Peyer's patch (tissue), 4 donors: ENCODE results near the gene C16orf96. TPM values are rescaled to one million over a fixed set of nuclear protein-coding genes. Genes with fewer than 3 reads are reported as not detected.

Source experiments
- DNase-seq, 3 donors: peaks; one replicate each; pipeline ENCODE4 v3.0.0-alpha.2; 2017 to 2019
- H3K27ac ChIP-seq, 4 donors: fragments of 200-600 bp; sonication (generic); one replicate each; pipeline ENCODE4 v1.5.1; 2016 to 2019
- H3K27me3 ChIP-seq, 2 donors: fragments of 200-600 bp; sonication (generic); one replicate each; pipeline ENCODE4 v1.5.1; 2019
- H3K36me3 ChIP-seq, 3 donors: fragments of 200-600 bp; sonication (generic); one replicate each; pipeline ENCODE4 v1.5.1; 2016 to 2019
- H3K4me1 ChIP-seq, 4 donors: fragments of 200-600 bp; sonication (generic); one replicate each; pipeline ENCODE4 v1.5.1; 2016 to 2019
- H3K4me3 ChIP-seq, 4 donors: fragments of 200-600 bp; sonication (generic); 1 replicate in 3 of 4; 2 replicates in 1 of 4; pipeline ENCODE4 v1.5.1; 2016 to 2019; ENCODE audit warnings: mild to moderate bottlenecking in 1 of 4
- H3K9me3 ChIP-seq, 4 donors: fragments of 200-600 bp; sonication (generic); one replicate each; pipeline ENCODE4 v1.5.1; 2016 to 2019; ENCODE audit warnings: mild to moderate bottlenecking in 1 of 4
- POLR2A ChIP-seq, 2 donors: fragments of 450-650 bp; IDR thresholded peaks; one replicate each; pipeline ENCODE4 v1.5.1; 2017; ENCODE audit warnings: antibody characterized with exemption in 2 of 2, mild to moderate bottlenecking in 2 of 2, moderate library complexity in 2 of 2
- total RNA-seq, 4 donors: library from RNA; depleted of rRNA; stranded (reverse); fragments of >200 nt; gene quantifications; one replicate each; pipeline ENCODE4 v1.1.0, GENCODE V29; 2016
- TF ChIP-seq, protein P1 (sequence below), 6 experiments: fragments of 450-650 bp in 4 of 6; fragments of 200-600 bp in 2 of 6; sonication (generic) in 1 of 6; IDR thresholded peaks; one replicate each; pipeline ENCODE4 v1.5.1; 2017 to 2019; ENCODE audit warnings: antibody characterized with exemption in 6 of 6, mild to moderate bottlenecking in 3 of 6, moderate library complexity in 1 of 6

The C16orf96 gene
- total RNA-seq, 4 donors from 2014 or later, result not detected

DNA sequence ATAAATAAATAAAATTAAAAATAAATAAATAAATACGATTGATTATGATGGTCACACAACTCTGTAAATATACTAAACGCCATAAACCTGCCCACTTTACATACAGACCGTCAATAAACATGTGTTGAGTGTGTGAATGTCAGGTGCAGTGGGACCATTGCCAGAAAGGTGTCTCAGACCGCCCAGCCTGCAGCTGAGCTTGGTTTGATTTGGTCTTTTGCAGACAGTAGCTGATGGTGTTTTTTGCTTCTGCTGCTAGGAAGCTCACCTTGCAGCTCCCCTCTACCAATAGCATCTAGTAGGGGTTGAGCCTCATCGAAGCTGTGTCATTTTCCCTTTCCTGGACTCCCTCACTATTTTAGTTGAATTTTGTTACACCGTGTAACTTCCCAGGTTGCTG is 35.1 kb downstream of the C16orf96 start:
- TF ChIP-seq, protein P1, sequence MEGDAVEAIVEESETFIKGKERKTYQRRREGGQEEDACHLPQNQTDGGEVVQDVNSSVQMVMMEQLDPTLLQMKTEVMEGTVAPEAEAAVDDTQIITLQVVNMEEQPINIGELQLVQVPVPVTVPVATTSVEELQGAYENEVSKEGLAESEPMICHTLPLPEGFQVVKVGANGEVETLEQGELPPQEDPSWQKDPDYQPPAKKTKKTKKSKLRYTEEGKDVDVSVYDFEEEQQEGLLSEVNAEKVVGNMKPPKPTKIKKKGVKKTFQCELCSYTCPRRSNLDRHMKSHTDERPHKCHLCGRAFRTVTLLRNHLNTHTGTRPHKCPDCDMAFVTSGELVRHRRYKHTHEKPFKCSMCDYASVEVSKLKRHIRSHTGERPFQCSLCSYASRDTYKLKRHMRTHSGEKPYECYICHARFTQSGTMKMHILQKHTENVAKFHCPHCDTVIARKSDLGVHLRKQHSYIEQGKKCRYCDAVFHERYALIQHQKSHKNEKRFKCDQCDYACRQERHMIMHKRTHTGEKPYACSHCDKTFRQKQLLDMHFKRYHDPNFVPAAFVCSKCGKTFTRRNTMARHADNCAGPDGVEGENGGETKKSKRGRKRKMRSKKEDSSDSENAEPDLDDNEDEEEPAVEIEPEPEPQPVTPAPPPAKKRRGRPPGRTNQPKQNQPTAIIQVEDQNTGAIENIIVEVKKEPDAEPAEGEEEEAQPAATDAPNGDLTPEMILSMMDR (IDR thresholded peaks at IDR 0.05), result no peak
- TF ChIP-seq POLR2A (IDR thresholded peaks at IDR 0.05), result no peak
- DNase-seq, result no peak
- H3K9me3 ChIP-seq, result no peaks in the 10 kb centered on the region
- H3K36me3 ChIP-seq, result no peaks in the 10 kb centered on the region
- no peaks in the 10 kb centered on the region for H3K27me3 ChIP-seq
- no peak overlapping the region for H3K27ac ChIP-seq
- no peak overlapping the region for H3K4me3 ChIP-seq
- no peaks in the 10 kb centered on the region for H3K4me1 ChIP-seq

DNA sequence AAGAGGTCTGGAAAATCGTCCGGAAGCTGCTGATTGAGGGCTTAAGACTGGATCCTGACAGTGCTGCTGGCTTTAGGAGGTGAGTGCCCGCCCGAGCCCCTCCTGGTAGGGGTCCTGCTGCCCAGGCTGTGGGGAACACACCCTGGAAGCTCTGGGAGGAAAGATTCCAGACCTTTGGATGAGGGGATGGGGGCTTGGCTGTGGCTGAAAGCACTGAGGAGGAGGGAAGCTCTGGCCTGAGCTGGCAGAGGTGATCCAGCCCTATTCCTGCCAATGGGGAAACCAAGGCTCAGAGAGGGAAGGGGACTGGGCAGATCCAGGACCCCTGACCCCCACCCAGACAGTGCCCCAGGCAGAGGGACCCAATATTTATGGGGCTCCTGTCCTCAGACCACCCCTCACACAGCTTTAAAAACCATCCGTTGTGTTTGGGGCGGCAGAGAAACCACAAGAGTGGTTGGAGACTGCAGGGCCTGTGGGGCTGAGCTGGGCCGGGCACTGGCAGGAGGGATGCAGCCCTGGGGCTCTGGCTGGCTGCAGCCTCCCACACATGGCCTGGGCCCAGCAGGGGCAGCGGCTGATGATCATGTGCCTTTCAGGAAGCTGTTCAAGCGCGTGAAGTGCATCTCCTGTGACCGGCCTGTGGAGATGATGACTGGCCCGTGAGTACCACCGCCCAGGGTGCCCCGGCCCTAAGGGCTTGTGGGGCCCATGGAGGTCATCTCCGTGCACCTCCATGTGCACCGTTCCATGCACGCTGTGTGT is 35.7 kb downstream of the C16orf96 start:
- H3K27ac ChIP-seq, result no peak overlapping the region
- H3K4me1 ChIP-seq, result no peaks in the 10 kb centered on the region
- no peak for DNase-seq
- no peaks in the 10 kb centered on the region for H3K27me3 ChIP-seq
- no peaks in the 10 kb centered on the region for H3K36me3 ChIP-seq
- H3K9me3 ChIP-seq, result no peaks in the 10 kb centered on the region
- TF ChIP-seq POLR2A (IDR thresholded peaks at IDR 0.05), result no peak
- H3K4me3 ChIP-seq, result no peak overlapping the region

DNA sequence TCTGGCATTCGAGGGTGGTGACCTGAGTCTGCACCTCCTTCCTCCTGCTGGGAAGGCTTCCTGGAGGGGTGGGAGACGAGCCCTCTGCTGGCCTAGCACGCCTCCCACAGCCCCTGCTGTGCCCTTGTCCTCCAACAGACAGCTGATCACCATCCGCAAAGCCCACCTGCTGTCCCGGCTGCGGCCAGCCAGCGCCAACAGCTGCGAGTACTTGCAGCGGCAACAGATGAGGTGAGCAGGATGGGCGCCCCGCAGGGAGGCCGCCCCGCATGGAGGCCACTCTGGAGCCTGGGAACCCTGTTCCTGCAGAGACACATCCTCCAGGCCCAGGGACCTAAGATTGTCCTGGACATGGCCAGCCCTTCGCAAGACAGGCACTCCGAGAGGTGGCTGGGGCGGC is 36.9 kb downstream of the C16orf96 start:
- Histone ChIP-seq H3K36me3 (no peaks in the 10 kb centered on the region), H3K9me3 (no peaks in the 10 kb centered on the region), H3K4me3 (no peak overlapping the region), H3K4me1 (no peaks in the 10 kb centered on the region), H3K27ac (no peak overlapping the region), H3K27me3 (no peaks in the 10 kb centered on the region)
- TF ChIP-seq POLR2A (IDR thresholded peaks at IDR 0.05), result no peak
- TF ChIP-seq, protein P1 (IDR thresholded peaks at IDR 0.05), result no peak
- no peak for DNase-seq

DNA sequence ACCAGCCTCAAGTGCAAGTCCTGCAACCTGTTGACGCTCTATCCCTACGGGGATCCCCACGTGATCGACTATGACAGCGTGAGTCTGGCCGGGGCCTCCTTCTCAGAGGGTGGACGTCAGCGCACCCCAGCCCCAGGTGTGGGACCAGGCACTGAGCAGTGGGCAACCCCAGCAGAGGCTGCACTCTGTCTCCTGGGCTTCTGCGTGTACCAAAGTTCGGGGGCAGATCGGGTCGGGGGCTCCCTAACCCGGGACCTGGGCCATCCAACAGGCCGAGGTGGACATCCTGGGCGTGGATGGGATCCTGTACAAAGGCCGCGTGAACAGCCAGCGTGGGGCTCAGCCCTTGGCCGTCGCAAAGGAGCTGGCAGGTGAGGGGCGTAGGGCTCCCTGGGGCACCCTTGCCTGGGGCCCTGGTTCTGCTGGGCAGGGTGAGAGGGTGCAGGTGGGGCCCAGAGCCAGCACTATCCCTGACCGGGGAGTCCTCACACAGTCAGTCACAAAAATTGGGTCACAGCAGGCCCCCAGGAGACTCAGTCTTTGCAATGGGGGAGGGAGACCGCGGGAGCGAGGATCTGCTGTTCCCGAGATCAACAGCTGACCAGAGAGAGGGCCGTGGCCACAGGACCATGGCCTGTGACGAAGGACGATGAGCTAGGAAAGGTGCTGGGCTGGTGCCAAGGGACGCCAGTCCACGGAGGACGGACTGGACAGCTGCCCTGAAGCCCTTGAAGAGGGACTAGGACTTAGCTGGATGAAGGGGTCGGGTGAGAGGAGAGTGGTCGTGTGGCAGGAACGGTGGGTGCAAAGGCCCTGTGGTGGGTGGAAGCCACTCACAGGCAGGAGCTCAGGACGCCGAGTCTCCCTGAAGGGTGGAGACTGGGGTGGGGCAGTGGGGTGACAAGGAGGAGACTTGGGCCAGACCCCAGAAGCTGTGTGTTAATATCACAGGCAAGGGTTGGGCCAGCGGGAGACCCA is 38.6 kb downstream of the C16orf96 start:
- TF ChIP-seq, protein P1 (IDR thresholded peaks at IDR 0.05), result no peak
- no peak for TF ChIP-seq POLR2A (IDR thresholded peaks at IDR 0.05)
- H3K27me3 ChIP-seq, result no peaks in the 10 kb centered on the region
- no peak overlapping the region for H3K4me3 ChIP-seq
- no peaks in the 10 kb centered on the region for H3K9me3 ChIP-seq
- H3K36me3 ChIP-seq, result no peaks in the 10 kb centered on the region
- H3K27ac ChIP-seq, result no peak overlapping the region
- no peaks in the 10 kb centered on the region for H3K4me1 ChIP-seq
- DNase-seq, result no peak

DNA sequence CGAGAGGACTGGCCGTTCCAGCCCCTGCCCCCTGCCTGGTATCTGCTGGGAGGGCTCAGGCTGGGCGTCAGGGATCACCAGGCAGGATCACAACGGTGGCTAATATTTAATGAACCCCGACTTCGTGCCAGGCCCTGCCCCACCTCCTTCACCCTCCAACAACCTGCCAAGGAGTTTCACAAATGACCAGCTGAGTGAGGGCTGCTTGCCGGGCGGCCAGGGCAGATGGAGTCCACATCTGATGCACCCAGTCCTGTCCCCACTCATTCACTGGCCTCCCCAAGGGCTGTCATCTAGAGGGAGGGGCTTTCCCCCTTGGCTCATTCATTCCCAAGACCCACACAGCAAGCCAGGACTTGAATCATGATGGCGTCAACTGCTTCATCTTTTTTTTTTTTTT is 41.0 kb downstream of the C16orf96 start:
- Histone ChIP-seq H3K9me3 (no peaks in the 10 kb centered on the region), H3K27me3 (no peaks in the 10 kb centered on the region), H3K4me3 (no peak overlapping the region), H3K27ac (no peak overlapping the region), H3K4me1 (no peaks in the 10 kb centered on the region), H3K36me3 (no peaks in the 10 kb centered on the region)
- TF ChIP-seq POLR2A (IDR thresholded peaks at IDR 0.05), result no peak
- TF ChIP-seq, protein P1 (IDR thresholded peaks at IDR 0.05), result no peak
- no peak for DNase-seq

DNA sequence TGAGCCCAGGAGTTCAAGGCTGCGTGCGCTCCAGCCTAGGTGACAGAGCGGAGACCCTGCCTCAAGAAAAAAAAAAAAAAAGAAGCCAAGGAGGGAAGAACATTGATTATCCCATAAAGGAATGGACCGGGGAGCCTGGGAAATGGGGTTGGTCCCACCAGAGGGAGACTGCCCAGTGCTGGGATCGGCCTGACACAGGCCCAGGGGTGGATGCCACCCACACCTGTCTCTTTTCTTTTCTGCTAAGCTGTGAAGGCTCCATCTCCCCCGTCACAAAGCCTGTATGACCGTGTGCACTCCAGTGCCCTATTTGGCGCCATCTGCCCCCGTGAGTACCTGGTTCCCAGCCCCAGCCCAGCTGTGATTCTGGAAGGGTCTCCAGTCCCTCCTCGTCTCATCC is 42.9 kb downstream of the C16orf96 start:
- Histone ChIP-seq H3K27ac (no peak overlapping the region), H3K4me3 (no peak overlapping the region), H3K4me1 (peaks cover 0 to 6% (median 0%) of the 10 kb centered on the region in 4 donors), H3K27me3 (no peaks in the 10 kb centered on the region), H3K9me3 (no peaks in the 10 kb centered on the region), H3K36me3 (no peaks in the 10 kb centered on the region)
- no peak for DNase-seq
- no peak for TF ChIP-seq POLR2A (IDR thresholded peaks at IDR 0.05)
- TF ChIP-seq, protein P1 (IDR thresholded peaks at IDR 0.05), result no peak
